Testis (tissue), 3 donors: ENCODE results near the gene TTF2. TPM values are rescaled to one million over a fixed set of nuclear protein-coding genes. Genes with fewer than 3 reads are reported as not detected.

Source experiments
- DNase-seq: peaks from one replicate; pipeline ENCODE4 v3.0.0-alpha.2; 2019
- H3K27ac ChIP-seq, 2 donors: fragments of 200-600 bp; sonication (generic); one replicate each; pipeline ENCODE4 v1.5.1; 2019
- H3K27me3 ChIP-seq: fragments of 200-600 bp; sonication (generic); one replicate; pipeline ENCODE4 v1.5.1; 2019
- H3K36me3 ChIP-seq: fragments of 200-600 bp; sonication (generic); one replicate; pipeline ENCODE4 v1.5.1; 2017; ENCODE audit warnings: low read depth; ENCODE audit errors: missing control alignments
- H3K4me1 ChIP-seq: fragments of 200-600 bp; sonication (generic); one replicate; pipeline ENCODE4 v1.5.1; 2019
- H3K4me3 ChIP-seq, 2 donors: fragments of 200-600 bp; sonication (generic); one replicate each; pipeline ENCODE4 v1.5.1; 2017 to 2019
- H3K9me3 ChIP-seq: fragments of 200-600 bp; sonication (generic); one replicate; pipeline ENCODE4 v1.5.1; 2017
- POLR2A ChIP-seq: fragments of 450-650 bp; IDR thresholded peaks from one replicate; pipeline ENCODE4 v1.6.1; 2017; ENCODE audit warnings: antibody characterized with exemption, mild to moderate bottlenecking, moderate library complexity
- WGBS, 2 donors: methylation state at CpG; one replicate each; pipeline ENCODE4 v1.1.5; 2018; 5-methylcytosine and 5-hydroxymethylcytosine counted together
- intact Hi-C: fragments of 100-400 bp; cut with DNase I; formaldehyde crosslinking; loops from one replicate; pipeline ENCODE4 v1.15.1; 2023; ENCODE audit warnings: low total_unique reads
- polyA plus RNA-seq: library from polyadenylated mRNA; stranded (reverse); fragments of 350-450 nt; fragmentation: Illumina TruSeq; extraction: RNeasy Lipid Tissue Mini Kit (QIAGEN cat#74804); gene quantifications from one replicate; pipeline ENCODE4 v1.2.3, GENCODE V29; 2014; ENCODE audit warnings: low read depth, low replicate concordance; ENCODE audit not compliant: insufficient read depth
- total RNA-seq, 2 donors: library from RNA; depleted of rRNA; stranded (reverse); fragments of >200 nt; gene quantifications; one replicate each; pipeline ENCODE4 v1.2.3, GENCODE V29; 2016
- TF ChIP-seq, protein P1 (sequence below), 3 experiments: fragments of 450-650 bp in 2 of 3; fragments of 200-600 bp in 1 of 3; sonication (generic) in 1 of 3; IDR thresholded peaks; one replicate each; pipeline ENCODE4 v1.5.1; 2016 to 2019; ENCODE audit warnings: antibody characterized with exemption in 3 of 3, mild to moderate bottlenecking in 2 of 3, moderate library complexity in 1 of 3

Gene TTF2
- total and polyA plus RNA-seq, 3 donors from 2014 or later = 20.2 to 26.5 (median 20.8) TPM

DNA sequence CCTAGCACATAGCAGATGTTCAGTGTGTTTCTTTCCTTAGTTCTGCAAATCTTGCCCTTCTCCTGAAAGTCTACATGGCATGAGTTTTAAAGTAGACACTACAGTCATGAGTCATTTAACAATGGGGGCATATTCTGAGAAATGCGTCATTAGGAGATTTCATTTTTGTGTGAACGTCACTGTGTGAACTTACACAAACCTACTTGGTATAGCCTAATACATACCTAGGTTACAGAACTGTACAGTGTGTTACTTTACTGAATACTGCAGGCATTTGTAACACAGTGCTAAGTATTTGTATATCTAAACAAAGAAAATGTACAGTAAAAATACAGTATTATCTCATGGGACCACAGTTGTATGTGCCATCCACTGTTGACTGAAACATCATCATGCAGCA lies 10.0 kb downstream of the TTF2 start:
- Histone ChIP-seq H3K4me1 (no peaks in the 10 kb centered on the region), H3K27me3 (no peaks in the 10 kb centered on the region), H3K36me3 (no peaks in the 10 kb centered on the region), H3K9me3 (no peaks in the 10 kb centered on the region), H3K4me3 (no peak overlapping the region), H3K27ac (no peak overlapping the region)
- no peak for DNase-seq
- 90 to 95% methylated on average over 2 of the region's 2 CpGs for WGBS, 2 donors
- intact Hi-C loops = no loop called here
- TF ChIP-seq POLR2A = no peak
- TF ChIP-seq, protein P1, sequence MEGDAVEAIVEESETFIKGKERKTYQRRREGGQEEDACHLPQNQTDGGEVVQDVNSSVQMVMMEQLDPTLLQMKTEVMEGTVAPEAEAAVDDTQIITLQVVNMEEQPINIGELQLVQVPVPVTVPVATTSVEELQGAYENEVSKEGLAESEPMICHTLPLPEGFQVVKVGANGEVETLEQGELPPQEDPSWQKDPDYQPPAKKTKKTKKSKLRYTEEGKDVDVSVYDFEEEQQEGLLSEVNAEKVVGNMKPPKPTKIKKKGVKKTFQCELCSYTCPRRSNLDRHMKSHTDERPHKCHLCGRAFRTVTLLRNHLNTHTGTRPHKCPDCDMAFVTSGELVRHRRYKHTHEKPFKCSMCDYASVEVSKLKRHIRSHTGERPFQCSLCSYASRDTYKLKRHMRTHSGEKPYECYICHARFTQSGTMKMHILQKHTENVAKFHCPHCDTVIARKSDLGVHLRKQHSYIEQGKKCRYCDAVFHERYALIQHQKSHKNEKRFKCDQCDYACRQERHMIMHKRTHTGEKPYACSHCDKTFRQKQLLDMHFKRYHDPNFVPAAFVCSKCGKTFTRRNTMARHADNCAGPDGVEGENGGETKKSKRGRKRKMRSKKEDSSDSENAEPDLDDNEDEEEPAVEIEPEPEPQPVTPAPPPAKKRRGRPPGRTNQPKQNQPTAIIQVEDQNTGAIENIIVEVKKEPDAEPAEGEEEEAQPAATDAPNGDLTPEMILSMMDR (IDR thresholded peaks at IDR 0.05) = no peak

DNA sequence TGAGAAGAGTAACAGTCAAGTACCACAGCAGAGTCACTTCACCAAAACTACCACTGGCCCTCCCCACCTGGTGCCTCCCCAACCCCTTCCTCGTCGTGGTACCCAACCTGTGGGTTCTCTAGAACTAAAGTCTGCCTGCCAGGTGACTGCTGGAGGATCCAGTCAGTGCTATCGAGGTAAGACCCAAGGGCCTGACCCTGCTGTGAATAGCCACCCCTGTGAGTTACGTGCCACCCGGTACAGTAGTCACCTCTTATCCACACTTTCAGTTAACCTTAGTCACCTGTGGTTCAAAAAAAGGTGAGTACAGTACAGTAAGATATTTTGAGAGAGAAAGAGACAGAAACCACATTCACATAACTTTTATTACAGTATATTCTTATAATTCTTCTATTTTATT lies 16.5 kb downstream of the TTF2 start:
- Histone ChIP-seq H3K27ac (no peak overlapping the region), H3K9me3 (no peaks in the 10 kb centered on the region), H3K4me1 (no peaks in the 10 kb centered on the region), H3K27me3 (no peaks in the 10 kb centered on the region), H3K36me3 (no peaks in the 10 kb centered on the region), H3K4me3 (no peak overlapping the region)
- WGBS, 2 donors = 90 to 94% methylated on average over 5 of the region's 5 CpGs
- no peak for DNase-seq
- intact Hi-C loops = no loop called here
- no peak for TF ChIP-seq POLR2A
- TF ChIP-seq, protein P1 (IDR thresholded peaks at IDR 0.05) = no peak

DNA sequence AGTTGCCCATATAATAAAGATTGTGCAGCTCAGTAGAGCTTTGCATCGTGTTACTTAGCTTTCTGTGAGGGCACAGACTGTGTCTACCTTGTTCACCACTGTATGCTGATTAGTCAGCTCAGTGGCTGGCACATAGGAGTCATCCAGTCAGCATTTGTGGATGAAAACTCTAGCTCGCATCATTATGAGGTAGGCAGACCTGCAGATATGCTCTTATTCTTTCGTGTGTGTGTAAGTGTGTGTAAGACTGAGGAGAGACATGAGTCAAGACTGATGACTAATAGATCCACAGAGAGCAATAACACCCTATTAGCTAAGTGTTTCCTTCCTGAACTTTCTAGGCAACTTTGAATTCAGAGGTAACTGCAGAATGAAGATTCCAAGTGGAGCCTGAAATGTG lies 17.1 kb downstream of the TTF2 start:
- Histone ChIP-seq H3K27ac (no peak overlapping the region), H3K4me1 (no peaks in the 10 kb centered on the region), H3K4me3 (no peak overlapping the region), H3K9me3 (no peaks in the 10 kb centered on the region), H3K27me3 (no peaks in the 10 kb centered on the region), H3K36me3 (no peaks in the 10 kb centered on the region)
- intact Hi-C loops = no loop called here
- 60 to 72% methylated on average over 3 of the region's 3 CpGs for WGBS, 2 donors
- no peak for DNase-seq
- TF ChIP-seq, protein P1 (IDR thresholded peaks at IDR 0.05) = no peak
- no peak for TF ChIP-seq POLR2A

DNA sequence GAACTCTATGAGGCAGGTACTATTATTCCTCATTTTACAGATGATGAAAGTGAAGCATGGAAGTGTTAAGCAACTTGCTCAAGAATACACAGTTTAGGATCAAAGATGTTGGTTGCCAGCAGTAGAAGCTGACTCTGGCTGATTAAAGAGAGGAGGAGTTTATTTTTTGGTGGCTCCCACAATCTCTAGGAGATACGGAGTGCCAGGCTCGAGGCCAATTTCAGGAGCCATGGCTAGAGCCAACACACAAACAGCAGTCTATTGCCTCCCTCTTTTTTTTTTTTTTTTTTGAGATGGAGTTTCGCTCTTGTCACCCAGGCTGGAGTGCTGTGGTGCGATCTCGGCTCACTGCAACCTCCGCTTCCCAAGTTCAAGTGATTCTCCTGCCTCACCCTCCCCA lies 19.6 kb downstream of the TTF2 start:
- no peak overlapping the region for H3K4me3 ChIP-seq
- no peaks in the 10 kb centered on the region for H3K36me3 ChIP-seq
- peak; percentile 61 for DNase-seq
- H3K27ac ChIP-seq = no peak overlapping the region
- intact Hi-C loops = no loop called here
- H3K27me3 ChIP-seq = no peaks in the 10 kb centered on the region
- TF ChIP-seq, protein P1 (IDR thresholded peaks at IDR 0.05) = no peak
- no peak for TF ChIP-seq POLR2A
- H3K4me1 ChIP-seq = no peaks in the 10 kb centered on the region
- WGBS, 2 donors = 75 to 78% methylated on average over 6 of the region's 6 CpGs
- H3K9me3 ChIP-seq = no peaks in the 10 kb centered on the region

DNA sequence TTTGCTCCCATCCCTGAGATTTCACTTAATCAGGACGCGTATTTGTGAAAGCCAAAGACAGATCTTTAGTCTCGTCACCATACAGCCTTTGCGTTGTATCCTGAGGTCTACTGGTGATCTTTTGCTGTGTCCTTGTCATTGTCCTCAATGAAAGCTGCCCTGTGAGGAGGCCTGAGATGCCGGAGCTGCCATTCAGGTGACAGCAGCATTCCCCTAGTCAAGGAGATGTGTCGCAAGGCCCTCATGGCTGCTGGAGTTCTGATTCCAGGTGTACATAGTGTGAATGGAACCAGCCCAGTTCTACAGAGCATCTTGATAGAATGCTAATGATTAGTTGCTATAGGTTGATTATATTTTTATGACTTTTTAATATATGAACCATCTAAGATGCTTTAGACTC lies 24.1 kb downstream of the TTF2 start:
- TF ChIP-seq POLR2A = no peak
- TF ChIP-seq, protein P1 (IDR thresholded peaks at IDR 0.05) = no peak
- WGBS, 2 donors = 83 to 96% methylated on average over 4 to 6 of the region's 6 CpGs
- no peak for DNase-seq
- Histone ChIP-seq H3K4me1 (no peaks in the 10 kb centered on the region), H3K27me3 (no peaks in the 10 kb centered on the region), H3K27ac (no peak overlapping the region), H3K9me3 (no peaks in the 10 kb centered on the region), H3K36me3 (no peaks in the 10 kb centered on the region), H3K4me3 (no peak overlapping the region)
- intact Hi-C loops = no loop called here
